ENCODE measurements around the gene OR2V1.

DNA sequence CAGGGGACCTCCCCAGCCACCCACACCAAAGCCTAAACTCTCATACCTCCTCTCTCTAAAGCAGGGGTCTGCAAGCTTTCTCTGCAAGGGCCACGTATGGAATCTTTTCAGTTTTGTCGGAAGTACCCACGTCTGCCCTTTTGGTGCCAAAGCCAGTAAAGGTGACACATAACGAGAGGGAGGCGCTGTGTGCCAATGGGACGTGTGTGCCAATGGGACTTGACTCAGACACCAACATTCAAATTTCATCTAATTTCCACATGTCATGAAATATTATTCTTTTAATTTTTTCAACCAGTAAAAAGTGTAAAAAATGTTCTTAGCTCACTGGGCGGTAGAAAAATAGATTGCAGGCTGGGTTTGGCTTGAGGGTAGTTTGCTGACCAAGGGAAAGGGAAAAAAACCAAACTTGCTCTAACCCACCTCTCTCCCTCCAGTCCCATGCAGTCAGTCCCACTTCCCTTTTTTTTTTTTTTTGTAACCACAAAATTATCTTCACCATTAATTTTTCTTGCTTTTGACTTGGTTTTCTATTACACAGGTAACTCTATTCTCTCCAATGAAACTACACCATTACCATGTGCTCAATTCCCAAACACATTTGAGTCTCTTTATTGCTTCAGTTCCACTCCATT, 25.5 kb downstream of the OR2V1 start:
- TF ChIP-seq, protein P1, sequence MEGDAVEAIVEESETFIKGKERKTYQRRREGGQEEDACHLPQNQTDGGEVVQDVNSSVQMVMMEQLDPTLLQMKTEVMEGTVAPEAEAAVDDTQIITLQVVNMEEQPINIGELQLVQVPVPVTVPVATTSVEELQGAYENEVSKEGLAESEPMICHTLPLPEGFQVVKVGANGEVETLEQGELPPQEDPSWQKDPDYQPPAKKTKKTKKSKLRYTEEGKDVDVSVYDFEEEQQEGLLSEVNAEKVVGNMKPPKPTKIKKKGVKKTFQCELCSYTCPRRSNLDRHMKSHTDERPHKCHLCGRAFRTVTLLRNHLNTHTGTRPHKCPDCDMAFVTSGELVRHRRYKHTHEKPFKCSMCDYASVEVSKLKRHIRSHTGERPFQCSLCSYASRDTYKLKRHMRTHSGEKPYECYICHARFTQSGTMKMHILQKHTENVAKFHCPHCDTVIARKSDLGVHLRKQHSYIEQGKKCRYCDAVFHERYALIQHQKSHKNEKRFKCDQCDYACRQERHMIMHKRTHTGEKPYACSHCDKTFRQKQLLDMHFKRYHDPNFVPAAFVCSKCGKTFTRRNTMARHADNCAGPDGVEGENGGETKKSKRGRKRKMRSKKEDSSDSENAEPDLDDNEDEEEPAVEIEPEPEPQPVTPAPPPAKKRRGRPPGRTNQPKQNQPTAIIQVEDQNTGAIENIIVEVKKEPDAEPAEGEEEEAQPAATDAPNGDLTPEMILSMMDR (IDR thresholded peaks at IDR 0.05) = no peak
- no peak for TF ChIP-seq POLR2A (IDR thresholded peaks at IDR 0.05)

Measured in uterus (tissue), 2 donors.